GM15510 (cell line): Measurements from ENCODE around the gene LOXL1.

Source experiments
- POLR2A ChIP-seq: IDR thresholded peaks from 3 replicates; pipeline ENCODE4 v1.6.1; 2011; ENCODE audit warnings: borderline replicate concordance; ENCODE audit not compliant: insufficient read length; ENCODE audit errors: extremely low read depth

LOXL1 gene

DNA sequence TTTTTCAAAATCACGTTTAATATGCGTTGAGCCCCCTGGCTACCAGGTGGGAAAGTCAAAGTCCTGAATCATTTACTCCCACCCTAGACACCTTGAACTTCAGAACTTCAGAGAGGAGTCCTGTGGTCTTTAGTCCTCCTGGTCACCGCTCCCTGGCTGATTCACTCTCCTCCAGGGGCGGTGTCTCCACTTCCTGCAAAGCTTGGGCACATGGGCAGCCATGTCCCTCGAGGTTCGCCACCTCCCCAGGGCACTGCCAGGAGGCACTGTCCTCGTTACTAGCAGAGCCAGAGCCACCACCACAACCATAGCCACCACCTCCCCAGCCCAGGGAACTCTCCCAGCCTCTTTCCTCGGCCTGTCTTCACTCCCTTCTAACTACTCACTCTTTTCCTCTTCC is 31.0 kb downstream of the LOXL1 start:
- no peak for TF ChIP-seq POLR2A

DNA sequence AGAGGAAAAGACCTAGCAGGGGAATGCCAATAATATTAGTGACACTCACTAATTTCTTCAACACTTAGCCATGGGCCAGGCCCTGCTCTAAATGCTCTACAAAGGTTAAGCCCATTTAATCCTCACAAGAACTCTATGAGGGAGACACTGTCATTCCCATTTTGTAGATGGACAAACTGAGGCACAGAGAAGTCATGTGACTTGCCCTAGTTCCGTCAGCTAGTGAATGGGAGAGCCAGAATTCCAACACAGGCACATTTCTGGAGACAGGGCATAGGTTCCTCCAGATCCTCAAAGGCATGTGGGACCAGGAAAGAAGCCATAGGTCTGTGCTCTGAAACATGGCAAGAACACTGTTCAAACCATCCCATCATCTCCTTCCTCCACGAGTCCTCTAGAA is 31.5 kb downstream of the LOXL1 start:
- no peak for TF ChIP-seq POLR2A

DNA sequence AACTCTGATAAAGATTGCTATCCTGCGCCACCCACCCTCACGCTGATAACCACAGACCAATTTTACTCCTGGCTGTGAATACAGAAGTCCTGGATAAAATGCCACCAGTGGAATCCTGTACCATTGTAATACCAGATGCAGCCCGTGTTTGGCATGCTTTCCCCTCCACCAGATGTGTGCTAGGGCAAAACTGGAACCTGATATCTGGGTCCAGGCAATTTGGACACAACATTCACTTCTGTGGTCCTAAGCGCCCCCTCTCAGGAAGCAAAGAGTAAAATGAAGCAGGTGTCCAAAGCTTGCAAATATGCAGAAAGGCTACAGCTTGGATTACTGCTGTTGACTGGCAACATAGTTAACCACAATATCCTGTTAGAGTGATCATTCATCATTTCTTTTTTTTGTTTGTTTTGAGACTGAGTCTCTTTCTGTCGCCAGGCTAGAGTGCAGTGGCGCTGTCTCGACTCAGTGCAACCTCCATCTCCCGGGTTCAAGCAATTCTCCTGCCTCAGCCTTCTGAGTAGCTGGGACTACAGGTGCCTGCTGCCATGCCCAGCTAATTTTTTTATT is 32.8 kb downstream of the LOXL1 start:
- no peak for TF ChIP-seq POLR2A

DNA sequence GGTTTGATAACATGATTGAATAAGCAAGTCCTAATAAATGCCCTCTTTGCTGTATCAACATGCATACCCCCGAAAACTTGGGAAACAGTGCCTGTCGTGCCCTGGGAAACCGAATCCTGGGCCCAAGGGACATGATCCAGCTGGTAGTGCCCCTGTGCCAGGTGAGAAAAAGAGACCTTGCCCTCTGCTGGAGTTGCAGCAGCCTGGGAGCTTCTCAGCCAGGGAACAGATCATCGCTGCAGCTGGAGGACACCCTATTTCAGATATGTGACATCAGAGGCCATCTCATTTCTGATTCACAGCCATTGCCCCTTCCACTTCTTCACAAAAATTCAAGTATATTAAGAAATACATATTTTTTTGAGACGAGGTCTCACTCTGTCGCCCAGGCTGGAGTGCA is 33.5 kb downstream of the LOXL1 start:
- TF ChIP-seq POLR2A: no peak

DNA sequence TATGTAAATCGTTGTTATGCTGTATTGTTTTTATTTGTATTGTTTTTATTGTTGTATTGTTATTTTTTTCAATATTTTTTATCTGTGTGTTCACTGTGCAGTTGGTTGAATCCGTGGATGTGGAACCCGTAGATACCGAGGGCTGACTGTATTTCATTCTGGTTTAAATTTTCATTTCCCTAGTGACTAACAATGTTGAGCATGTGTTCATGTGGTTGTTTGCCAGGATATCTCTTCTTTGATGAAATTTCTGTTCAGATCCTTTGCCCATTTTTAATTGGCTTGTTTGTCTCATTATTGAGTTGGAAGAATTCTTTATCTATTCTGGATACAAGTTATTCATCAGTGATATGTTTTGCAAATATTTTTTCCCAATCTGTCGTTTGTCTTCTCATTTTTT is 36.2 kb downstream of the LOXL1 start:
- no peak for TF ChIP-seq POLR2A

DNA sequence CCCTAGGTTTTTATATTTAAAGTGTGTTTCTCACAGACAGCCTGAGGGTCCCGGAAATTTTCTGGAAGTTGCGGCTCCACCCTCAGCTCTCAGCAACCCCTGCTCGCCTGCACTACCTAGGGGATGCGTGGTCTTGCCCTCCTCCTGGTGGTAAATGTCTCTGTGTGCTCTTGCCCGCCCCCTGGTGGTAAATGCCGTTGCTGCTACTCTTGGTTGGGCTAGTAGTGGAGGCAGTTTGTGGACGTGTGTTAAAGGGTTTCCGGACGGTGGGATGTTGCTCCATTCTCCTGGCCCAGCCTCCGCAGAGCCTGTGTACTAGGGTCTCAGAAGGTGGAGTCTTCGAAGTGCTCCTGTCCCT is 38.5 kb downstream of the LOXL1 start:
- TF ChIP-seq POLR2A: no peak

DNA sequence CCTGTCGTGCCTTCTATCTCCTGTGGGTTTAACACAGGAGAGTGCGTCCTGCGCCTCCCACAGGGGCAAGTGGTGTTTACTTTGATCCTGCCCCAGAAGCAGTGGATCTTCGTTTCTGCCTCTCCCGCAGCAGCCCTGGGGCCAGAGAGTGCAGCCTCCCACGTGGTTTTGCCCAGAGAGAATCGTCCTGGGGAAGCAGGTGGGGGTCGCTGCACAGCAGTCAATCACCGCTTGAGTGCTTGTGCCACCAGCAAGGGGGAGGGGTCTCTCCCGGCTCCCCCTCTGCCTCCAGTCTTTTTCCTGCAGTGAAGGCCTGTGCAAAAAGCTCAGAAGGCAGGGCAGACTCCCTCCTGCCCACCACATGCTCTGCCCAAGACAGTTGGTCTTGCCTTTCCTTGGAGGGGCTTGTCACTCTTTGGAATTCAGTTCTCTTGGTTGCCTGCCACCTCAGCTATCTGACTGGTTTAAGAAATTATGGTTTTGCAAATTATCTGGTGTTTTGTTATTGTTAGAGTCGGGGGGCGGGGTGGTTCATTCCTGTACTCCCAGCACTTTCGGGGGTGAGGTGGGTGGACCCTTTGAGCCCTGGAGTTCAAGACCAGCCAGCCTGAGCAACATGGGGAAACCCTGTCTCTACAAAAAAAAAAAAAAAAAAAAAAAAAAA is 39.0 kb downstream of the LOXL1 start:
- no peak for TF ChIP-seq POLR2A

DNA sequence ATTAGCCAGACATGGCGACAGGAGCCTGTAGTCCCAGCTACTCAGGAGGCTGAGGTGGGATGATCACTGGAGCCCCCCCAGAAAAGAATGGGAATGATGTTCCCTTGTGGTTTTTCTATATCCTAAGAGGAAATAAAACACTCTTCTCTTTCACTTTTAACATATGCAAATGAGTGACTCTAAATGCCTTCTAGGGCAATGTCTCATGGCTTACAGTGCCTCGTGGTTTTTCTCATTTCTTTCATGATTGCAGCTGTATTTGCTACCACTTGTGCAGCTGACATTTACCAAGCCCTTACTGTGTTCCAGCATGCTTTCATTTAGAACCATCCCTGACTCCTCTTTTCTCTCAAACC is 39.5 kb downstream of the LOXL1 start:
- no peak for TF ChIP-seq POLR2A

DNA sequence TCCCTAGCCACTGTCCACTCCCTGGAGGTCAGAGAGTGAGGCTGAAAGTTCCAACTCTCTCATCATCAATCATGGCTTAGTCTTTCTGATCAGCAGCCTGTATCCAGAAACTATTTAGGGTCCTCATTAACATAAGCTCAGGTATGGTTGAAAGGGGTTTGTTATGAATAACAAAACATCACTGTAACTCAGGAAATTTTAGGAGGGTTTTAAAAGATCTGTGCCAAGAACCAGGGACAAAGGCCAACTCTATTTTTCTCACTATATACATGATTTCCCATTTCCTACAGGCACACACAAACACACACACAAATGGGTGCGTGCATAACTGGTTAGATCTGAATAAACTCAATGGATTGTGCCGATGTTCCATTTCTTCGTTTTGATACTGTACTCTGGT is 42.2 kb downstream of the LOXL1 start:
- no peak for TF ChIP-seq POLR2A

DNA sequence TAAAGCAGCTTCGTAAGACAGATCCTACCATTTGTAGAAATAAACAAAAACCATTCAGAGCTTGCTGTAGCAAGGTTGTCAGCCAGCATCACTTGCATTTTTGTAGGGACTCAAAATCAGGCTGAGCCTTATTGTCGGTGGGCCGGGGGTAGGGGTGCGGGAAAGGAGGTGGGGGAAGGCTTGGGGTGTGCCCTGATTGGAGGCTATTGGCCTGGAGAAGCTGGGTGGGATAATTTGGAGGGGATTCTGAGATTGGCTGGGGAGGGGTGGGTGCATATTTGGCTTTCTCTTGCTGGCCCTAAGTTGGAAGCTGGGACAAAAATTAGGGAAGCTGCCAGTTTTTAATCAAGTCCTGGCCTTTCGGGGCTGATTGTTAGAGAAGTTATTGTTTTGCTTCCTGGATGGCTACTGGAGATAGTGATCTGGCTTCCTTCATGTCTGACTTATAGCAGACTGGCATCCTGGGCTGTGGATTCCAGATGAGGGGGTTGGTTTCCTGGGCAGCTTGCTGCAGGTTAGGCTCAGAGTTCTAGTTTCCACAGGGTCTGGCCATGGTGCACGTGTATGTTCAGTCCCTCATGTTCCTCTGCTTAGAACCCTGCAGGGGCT is 43.0 kb downstream of the LOXL1 start:
- no peak for TF ChIP-seq POLR2A

DNA sequence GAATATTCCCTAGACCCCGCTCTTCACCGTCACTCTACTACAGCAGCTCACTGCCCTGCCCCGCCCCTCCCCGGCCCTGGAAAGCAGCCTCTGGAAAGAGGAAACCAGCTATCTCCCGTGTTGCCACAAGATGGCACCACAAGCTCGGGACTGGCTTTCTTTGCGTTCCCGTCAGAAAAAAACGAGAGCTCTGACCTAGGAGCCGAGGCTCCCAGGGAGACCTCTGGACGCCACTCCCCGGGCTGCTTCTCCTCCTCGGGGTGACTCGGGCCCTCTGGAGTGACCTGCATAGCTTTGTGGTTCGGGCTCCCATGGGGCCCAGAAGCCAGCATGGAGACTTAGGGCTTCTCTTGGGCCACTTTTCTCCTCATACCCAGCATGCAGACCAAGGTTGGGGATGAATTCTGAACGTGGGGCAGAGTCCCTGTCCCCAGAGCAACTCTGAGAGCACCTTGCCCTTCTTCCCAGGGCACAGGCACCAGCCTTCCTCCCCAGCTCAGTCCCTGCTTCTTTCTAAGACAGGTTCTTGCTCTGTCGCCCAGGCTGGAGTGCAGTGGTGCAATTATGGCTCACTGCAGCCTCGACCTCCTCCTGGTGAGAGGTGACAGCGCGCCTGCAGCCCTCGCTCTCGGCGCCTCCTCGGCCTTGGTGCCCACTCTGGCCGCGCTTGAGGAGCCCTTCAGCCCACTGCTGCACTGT is 46.9 kb downstream of the LOXL1 start:
- no peak for TF ChIP-seq POLR2A

DNA sequence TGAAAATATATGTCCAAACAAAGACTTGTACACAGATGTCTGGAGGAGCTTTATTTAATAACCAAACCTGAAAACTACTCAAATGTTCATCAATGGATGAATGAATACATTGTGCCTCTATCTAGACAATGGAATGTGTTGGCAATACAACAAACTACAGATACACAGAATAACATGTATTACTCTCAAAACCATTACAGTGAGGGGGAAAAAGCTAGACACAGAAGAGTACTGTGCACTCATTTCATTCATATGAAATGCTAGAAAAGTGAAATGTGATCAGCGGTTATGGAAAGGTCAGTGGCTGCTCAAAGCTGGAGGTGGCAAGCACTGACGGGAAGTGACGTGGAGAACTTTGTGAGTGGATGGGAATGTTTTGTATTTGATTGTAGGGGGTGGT is 52.6 kb downstream of the LOXL1 start:
- TF ChIP-seq POLR2A: no peak

DNA sequence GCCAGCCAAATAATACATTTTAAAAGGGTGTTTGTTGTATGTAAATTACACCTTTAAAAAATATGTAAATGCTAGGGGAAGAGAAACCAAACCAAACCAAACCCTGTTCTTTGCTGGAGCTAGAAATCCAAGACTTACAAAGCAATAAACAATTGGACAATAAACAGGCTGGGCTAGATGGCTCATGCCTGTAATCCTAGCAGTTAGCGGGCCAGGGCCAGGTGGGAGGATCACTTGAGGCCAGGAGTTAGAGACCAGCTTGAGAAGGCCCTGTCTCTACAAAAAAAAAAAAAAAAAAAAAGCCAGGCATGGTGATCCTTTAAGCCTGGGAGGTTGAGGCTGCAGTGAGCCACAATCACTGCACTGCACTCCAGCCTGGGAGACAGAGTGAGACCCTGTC is 53.4 kb downstream of the LOXL1 start:
- TF ChIP-seq POLR2A: no peak

DNA sequence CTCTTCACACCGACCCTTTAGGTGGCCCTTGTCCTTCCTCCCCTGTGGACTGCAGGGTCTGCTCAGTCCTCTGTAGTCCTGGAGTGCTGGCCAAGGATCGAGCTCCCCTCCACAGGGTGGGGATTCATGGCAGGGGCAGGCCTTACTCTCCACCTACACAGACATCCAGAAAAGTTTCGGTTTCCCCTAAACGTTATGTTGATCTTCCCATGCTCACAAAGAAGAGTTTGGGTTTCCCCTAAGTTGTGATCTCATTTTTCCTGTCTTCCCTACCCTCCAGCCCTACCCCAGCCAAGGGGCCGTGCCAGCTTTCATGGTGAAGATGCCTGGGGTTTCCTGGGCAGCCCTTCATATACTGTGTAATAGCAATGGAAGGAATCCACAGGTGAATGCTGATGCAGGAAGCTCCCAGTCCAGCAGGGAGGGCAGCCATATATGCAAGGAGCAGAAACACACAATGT is 55.5 kb downstream of the LOXL1 start:
- TF ChIP-seq POLR2A: no peak

DNA sequence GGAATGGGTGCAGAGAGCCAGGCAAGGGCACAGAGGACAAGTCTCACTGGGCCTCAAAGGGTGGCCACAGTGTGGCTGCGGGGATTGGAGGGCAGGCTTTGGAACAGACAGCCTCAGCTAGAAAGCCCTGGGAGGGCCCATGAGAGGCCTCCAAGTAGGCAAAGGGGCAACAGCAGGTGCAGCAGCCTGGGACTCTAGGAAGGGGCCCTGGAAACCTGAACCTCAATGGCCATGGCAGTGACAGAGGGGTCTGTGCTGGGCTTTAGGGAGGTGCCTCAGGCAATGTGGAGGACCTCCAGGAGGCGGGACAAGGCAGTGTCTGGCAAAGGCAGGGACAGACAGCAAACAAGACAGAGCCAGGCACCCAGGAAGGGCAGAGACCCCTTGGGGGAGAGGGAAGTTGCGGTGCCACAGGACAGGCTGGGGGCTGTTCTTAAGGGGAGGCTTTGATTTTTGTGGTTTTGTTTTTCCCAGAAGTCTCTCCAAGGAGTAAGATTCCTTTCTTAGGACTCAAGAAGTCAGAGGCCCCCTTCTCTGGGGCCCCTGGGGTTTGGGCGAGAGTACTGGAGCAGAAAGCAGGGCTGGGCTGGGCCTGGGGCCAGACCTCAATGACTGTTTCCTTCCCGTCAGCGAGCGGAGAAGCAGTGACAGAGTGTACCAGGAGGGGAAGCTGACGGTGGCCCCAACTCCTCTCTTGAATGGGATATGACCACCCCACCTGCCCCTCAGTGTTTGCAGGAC is 56.1 kb downstream of the LOXL1 start:
- no peak for TF ChIP-seq POLR2A

DNA sequence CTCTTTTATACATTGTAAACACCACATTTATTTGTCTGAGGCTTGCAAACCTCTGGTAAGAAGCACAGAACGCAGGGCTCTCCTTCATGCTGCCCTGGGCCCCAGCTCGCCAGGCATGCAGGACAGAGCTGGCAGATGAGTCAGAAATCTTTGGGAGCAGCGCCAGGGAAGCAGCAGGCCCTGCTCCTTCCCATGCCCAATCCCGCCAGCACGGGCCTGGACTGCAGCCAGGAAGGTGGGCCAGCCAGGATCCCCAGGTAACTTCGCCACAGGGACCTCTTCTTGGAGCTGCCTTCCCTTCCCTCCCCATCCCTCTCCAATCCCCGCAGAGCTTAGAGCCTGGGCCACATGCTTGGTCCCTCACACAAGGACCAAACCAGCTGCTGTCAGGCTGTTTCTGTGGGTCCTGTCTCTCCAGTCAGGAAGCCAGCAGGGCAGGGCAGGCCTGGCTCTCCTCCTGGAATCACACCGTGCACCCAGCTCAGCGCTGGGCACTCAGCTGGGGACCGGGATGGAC is 57.0 kb downstream of the LOXL1 start:
- no peak for TF ChIP-seq POLR2A

DNA sequence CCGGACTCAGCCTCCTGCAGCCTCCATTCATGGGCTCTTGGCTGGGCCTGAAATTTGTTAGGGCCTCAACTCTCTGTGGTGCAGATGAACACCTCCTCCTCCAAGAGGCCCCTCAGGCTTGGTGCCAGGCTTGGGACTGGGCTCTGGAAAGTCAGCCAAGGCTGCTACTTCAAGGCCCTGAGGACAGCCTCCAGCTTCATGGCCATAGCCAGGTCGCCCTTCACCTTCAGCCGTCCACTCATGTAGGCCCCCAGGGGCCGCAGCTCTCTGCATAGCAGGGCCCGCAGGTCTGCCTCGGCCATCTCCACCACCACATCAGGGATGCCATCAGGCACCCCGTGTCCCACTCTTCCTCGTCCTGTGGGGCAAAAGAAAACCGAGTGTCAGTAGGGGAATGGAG is 57.5 kb downstream of the LOXL1 start:
- no peak for TF ChIP-seq POLR2A
